GM12878 (cell line): Measurements from ENCODE around the gene TP73. TPM values are rescaled to one million over a fixed set of nuclear protein-coding genes. Genes with fewer than 3 reads are reported as not detected.

Source experiments
- BCL11A ChIP-seq: IDR thresholded peaks from 2 replicates; pipeline ENCODE4 v1.6.1; 2011; ENCODE audit warnings: low read depth, low read length
- POU2F2 ChIP-seq: IDR thresholded peaks from 3 replicates; pipeline ENCODE4 v1.6.1; 2011; ENCODE audit warnings: low read depth, mild to moderate bottlenecking, low read length, borderline replicate concordance
- STAT3 ChIP-seq: IDR thresholded peaks from 2 replicates; pipeline ENCODE4 v1.6.1; 2011; ENCODE audit warnings: low read depth, low read length, improper control_type of control experiment
- ZBTB33 ChIP-seq: fragments of 450-650 bp; IDR thresholded peaks from 2 replicates; pipeline ENCODE4 v1.6.1; 2017; ENCODE audit warnings: mild to moderate bottlenecking
- polyA plus RNA-seq, 11 experiments: library from polyadenylated mRNA; depleted of rRNA in 4 of 11; unstranded in 6 of 11; stranded (reverse) in 5 of 11; fragments of >200 nt; fragmentation: Nextera tagmentation in 4 of 11; fragmentation: Illumina TruSeq in 1 of 11; extraction: Ambion mirVana in 4 of 11; extraction: Trizol in 1 of 11; gene quantifications; 1 replicate in 1 of 11; 2 replicates in 10 of 11; pipeline versions ENCODE4 v1.2.1 to v1.2.3, GENCODE V29; 2011 to 2016; ENCODE audit warnings: inconsistent platforms in 2 of 11, missing spikeins in 2 of 11, low read depth in 1 of 11
- total RNA-seq, 4 experiments: library from RNA; depleted of rRNA in 3 of 4; stranded (reverse); fragments of >200 nt in 3 of 4; fragmentation: Illumina TruSeq in 1 of 4; extraction: Trizol in 1 of 4; gene quantifications; 2 replicates each; pipeline versions ENCODE4 v1.2.1 to v1.2.3, GENCODE V29; 2013 to 2021
- TF ChIP-seq, protein P1 (sequence below): IDR thresholded peaks from 2 replicates; pipeline ENCODE4 v1.6.1; 2012; ENCODE audit warnings: improper control_type of control experiment, low read depth, low read length; ENCODE audit not compliant: insufficient replicate concordance
- TF ChIP-seq, protein P2 (sequence below): IDR thresholded peaks from 2 replicates; pipeline ENCODE4 v1.6.1; 2012; ENCODE audit warnings: low read depth, low read length, improper control_type of control experiment

The TP73 gene
- total and polyA plus RNA-seq, 10 of the 15 experiments (the other 5 are each of a cell fraction or from before 2014, with no cell fraction given), result 0.08 to 54.2 (median 14.9) TPM

GRCh38 chr1:3761296-3762010 is 109.1 kb downstream of the TP73 start (continued):
- TF ChIP-seq, protein P1, sequence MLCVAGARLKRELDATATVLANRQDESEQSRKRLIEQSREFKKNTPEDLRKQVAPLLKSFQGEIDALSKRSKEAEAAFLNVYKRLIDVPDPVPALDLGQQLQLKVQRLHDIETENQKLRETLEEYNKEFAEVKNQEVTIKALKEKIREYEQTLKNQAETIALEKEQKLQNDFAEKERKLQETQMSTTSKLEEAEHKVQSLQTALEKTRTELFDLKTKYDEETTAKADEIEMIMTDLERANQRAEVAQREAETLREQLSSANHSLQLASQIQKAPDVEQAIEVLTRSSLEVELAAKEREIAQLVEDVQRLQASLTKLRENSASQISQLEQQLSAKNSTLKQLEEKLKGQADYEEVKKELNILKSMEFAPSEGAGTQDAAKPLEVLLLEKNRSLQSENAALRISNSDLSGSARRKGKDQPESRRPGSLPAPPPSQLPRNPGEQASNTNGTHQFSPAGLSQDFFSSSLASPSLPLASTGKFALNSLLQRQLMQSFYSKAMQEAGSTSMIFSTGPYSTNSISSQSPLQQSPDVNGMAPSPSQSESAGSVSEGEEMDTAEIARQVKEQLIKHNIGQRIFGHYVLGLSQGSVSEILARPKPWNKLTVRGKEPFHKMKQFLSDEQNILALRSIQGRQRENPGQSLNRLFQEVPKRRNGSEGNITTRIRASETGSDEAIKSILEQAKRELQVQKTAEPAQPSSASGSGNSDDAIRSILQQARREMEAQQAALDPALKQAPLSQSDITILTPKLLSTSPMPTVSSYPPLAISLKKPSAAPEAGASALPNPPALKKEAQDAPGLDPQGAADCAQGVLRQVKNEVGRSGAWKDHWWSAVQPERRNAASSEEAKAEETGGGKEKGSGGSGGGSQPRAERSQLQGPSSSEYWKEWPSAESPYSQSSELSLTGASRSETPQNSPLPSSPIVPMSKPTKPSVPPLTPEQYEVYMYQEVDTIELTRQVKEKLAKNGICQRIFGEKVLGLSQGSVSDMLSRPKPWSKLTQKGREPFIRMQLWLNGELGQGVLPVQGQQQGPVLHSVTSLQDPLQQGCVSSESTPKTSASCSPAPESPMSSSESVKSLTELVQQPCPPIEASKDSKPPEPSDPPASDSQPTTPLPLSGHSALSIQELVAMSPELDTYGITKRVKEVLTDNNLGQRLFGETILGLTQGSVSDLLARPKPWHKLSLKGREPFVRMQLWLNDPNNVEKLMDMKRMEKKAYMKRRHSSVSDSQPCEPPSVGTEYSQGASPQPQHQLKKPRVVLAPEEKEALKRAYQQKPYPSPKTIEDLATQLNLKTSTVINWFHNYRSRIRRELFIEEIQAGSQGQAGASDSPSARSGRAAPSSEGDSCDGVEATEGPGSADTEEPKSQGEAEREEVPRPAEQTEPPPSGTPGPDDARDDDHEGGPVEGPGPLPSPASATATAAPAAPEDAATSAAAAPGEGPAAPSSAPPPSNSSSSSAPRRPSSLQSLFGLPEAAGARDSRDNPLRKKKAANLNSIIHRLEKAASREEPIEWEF, result no peak
- TF ChIP-seq POU2F2 (no peak), ZBTB33 (no peak), BCL11A (no peak), STAT3 (no peak)
- TF ChIP-seq, protein P2, sequence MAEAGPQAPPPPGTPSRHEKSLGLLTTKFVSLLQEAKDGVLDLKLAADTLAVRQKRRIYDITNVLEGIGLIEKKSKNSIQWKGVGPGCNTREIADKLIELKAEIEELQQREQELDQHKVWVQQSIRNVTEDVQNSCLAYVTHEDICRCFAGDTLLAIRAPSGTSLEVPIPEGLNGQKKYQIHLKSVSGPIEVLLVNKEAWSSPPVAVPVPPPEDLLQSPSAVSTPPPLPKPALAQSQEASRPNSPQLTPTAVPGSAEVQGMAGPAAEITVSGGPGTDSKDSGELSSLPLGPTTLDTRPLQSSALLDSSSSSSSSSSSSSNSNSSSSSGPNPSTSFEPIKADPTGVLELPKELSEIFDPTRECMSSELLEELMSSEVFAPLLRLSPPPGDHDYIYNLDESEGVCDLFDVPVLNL, result no peak
- TF ChIP-seq, all 136 proteins: peak for 0
